GM23338 (cell line): Measurements from ENCODE around the gene CDC34. TPM values are rescaled to one million over a fixed set of nuclear protein-coding genes. Genes with fewer than 3 reads are reported as not detected.
A peak's percentile ranks its signal among the peaks of the same experiment; 100 is the strongest.

Experiments used
- ATAC-seq: fragments of 200-7000 bp; cut with Tn5 transposase; 3 replicates; pipeline ENCODE4 v1.9.1; 2020
- DNase-seq: peaks from one replicate; pipeline ENCODE4 v3.0.0-alpha.2; 2015; ENCODE audit warnings: low spot score
- H2AFZ ChIP-seq: fragments of 200-600 bp; sonication (generic); 2 replicates; pipeline ENCODE4 v1.8.0; 2016; ENCODE audit warnings: antibody characterized with exemption, mild to moderate bottlenecking, moderate library complexity
- H3F3A ChIP-seq: fragments of 200-600 bp; sonication (generic); replicated peaks from 2 replicates; pipeline ENCODE4 v1.8.0; 2017; ENCODE audit warnings: antibody characterized with exemption, mixed run types, low read depth
- H3K27ac ChIP-seq: fragments of 200-600 bp; sonication (generic); 2 replicates; pipeline ENCODE4 v1.6.1; 2016; ENCODE audit warnings: low read depth
- H3K27me3 ChIP-seq: fragments of 200-600 bp; sonication (generic); 2 replicates; pipeline ENCODE4 v1.8.0; 2016; ENCODE audit warnings: mild to moderate bottlenecking, mixed run types, moderate library complexity; ENCODE audit not compliant: insufficient read depth
- H3K36me3 ChIP-seq: fragments of 200-600 bp; sonication (generic); 2 replicates; pipeline ENCODE4 v1.8.0; 2016; ENCODE audit warnings: mild to moderate bottlenecking; ENCODE audit not compliant: insufficient read depth
- H3K4me1 ChIP-seq: fragments of 200-600 bp; sonication (generic); 2 replicates; pipeline ENCODE4 v1.8.0; 2016; ENCODE audit warnings: mild to moderate bottlenecking, moderate library complexity; ENCODE audit not compliant: insufficient read depth
- H3K4me2 ChIP-seq: fragments of 200-600 bp; sonication (generic); 2 replicates; pipeline ENCODE4 v1.7.1; 2017; ENCODE audit warnings: mixed run types
- H3K4me3 ChIP-seq: fragments of 200-600 bp; sonication (generic); 2 replicates; pipeline ENCODE4 v1.6.1; 2016; ENCODE audit warnings: mixed run types
- H3K79me2 ChIP-seq: fragments of 200-600 bp; sonication (generic); replicated peaks from 2 replicates; pipeline ENCODE4 v1.8.0; 2017; ENCODE audit warnings: mild to moderate bottlenecking; ENCODE audit not compliant: insufficient read depth
- H3K9me2 ChIP-seq: fragments of 200-600 bp; sonication (generic); 2 replicates; pipeline ENCODE4 v1.8.0; 2017; ENCODE audit not compliant: insufficient read depth
- H4K20me1 ChIP-seq: fragments of 200-600 bp; sonication (generic); replicated peaks from 2 replicates; pipeline ENCODE4 v1.8.0; 2017; ENCODE audit warnings: mild to moderate bottlenecking; ENCODE audit not compliant: insufficient read depth
- H3K27ac Mint-ChIP-seq: 2 replicates; pipeline ENCODE4 v1.8.0; 2020; ENCODE audit warnings: inconsistent platforms, mild to moderate bottlenecking, moderate library complexity, mixed read lengths
- H3K27me3 Mint-ChIP-seq: 3 replicates; pipeline ENCODE4 v1.8.0; 2022; ENCODE audit warnings: low read depth, mild to moderate bottlenecking, moderate library complexity, mixed read lengths, inconsistent platforms; ENCODE audit not compliant: insufficient read depth, poor library complexity
- H3K36me3 Mint-ChIP-seq: 3 replicates; pipeline ENCODE4 v1.8.0; 2021; ENCODE audit warnings: low read depth, mild to moderate bottlenecking, inconsistent platforms, moderate library complexity, mixed read lengths
- H3K4me1 Mint-ChIP-seq: 3 replicates; pipeline ENCODE4 v1.8.0; 2020; ENCODE audit warnings: mild to moderate bottlenecking, inconsistent platforms, mixed read lengths
- H3K4me3 Mint-ChIP-seq: 3 replicates; pipeline ENCODE4 v1.8.0; 2021; ENCODE audit warnings: moderate library complexity, mild to moderate bottlenecking, inconsistent platforms, mixed read lengths
- H3K9me3 Mint-ChIP-seq: 3 replicates; pipeline ENCODE4 v1.8.0; 2020; ENCODE audit warnings: moderate library complexity, mild to moderate bottlenecking, inconsistent platforms, mixed read lengths
- CREB1 ChIP-seq: fragments of 250-450 bp; sonication (Bioruptor Pico); IDR thresholded peaks from 2 replicates; pipeline ENCODE4 v1.5.0; 2020; ENCODE audit warnings: low read depth, mild to moderate bottlenecking, moderate library complexity
- EZH2 ChIP-seq: fragments of 200-600 bp; sonication (generic); IDR thresholded peaks from one replicate; pipeline ENCODE4 v1.8.0; 2017; ENCODE audit warnings: antibody characterized with exemption, mild to moderate bottlenecking, low read depth; ENCODE audit not compliant: unreplicated experiment
- EZH2phosphoT487 ChIP-seq: fragments of 200-600 bp; sonication (generic); IDR thresholded peaks from one replicate; pipeline ENCODE4 v1.8.1; 2018; ENCODE audit warnings: antibody characterized with exemption; ENCODE audit not compliant: unreplicated experiment
- STAT1 ChIP-seq: IDR thresholded peaks from one replicate; pipeline ENCODE4 v1.6.1; 2016; ENCODE audit warnings: antibody characterized with exemption; ENCODE audit not compliant: unreplicated experiment
- ZNF331 ChIP-seq: fragments of 250-450 bp; sonication (Bioruptor Pico); IDR thresholded peaks from 2 replicates; pipeline ENCODE4 v1.5.0; 2020; ENCODE audit warnings: low read depth, mild to moderate bottlenecking, moderate library complexity
- polyA plus RNA-seq: library from polyadenylated mRNA; unstranded; fragments of >200 nt; fragmentation: Nextera tagmentation; extraction: Ambion mirVana; gene quantifications from 2 replicates; pipeline ENCODE4 v1.2.1, GENCODE V29; 2016
- total RNA-seq: library from RNA; depleted of rRNA; stranded (reverse); fragments of >200 nt; shearing (Covaris generic); gene quantifications from 2 replicates; pipeline ENCODE4 v1.2.3, GENCODE V29; 2014
- TF ChIP-seq, protein P1 (sequence below): IDR thresholded peaks from one replicate; pipeline ENCODE4 v1.6.1; 2018; ENCODE audit warnings: antibody characterized with exemption; ENCODE audit not compliant: unreplicated experiment
- TF ChIP-seq, protein P2 (sequence below): IDR thresholded peaks from 2 replicates; pipeline ENCODE4 v1.6.1; 2016; ENCODE audit warnings: antibody characterized with exemption
- TF ChIP-seq, protein P3 (sequence below), 2 experiments: fragments of 200-600 bp in 1 of 2; sonication (generic) in 1 of 2; conservative IDR thresholded peaks; 2 replicates each; pipeline versions ENCODE4 v1.5.1 to v1.6.1; 2016 to 2017; ENCODE audit warnings: antibody characterized with exemption in 2 of 2, low read depth in 2 of 2, mild to moderate bottlenecking in 2 of 2, moderate library complexity in 1 of 2

Gene CDC34
- total and polyA plus RNA-seq, 2 experiments from 2014 or later, result 114 to 148 TPM

DNA sequence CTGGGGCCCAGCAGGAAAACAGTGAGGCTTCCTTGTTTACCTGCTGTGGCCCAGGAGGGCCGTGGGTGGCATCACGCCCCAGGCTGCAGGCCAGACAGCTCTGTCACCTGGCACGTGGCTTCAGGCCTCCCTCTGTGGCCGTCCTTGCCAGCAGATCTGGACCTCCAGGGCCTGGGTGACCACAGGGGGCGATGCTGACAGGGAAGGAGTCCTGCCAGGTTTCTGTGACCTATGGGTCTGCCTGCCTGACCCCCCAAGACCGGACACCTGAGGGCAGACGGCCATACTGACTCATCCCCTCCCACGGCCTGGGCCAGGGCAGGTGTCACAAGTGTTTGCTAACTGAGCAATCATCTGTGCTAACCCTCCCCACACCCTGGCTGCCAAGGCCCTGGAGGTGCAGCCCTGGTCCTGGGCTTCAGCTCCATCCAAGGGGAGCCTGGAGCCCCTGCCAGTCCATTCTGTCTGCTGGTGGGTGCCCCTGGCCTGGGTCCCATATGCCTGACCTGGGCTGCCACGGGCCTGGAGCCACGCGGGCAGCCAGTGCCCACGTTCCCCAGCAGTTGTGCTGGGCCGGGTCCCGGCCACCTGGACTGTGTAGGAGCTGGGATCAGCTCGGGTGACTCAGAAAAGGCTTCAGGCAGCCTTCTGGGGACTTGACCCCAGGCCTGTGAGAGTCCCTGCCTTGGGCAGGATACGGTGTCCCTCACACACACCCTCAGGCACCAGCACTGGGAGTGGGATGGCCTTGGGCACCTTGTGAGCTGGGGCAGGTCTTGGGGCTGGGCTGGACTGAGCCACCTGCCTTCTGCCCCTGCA, 3.7 kb downstream of the CDC34 start:
- Mint-ChIP-seq H3K36me3 (peaks cover 21% of the 10 kb centered on the region), H3K4me3 (no peak overlapping the region), H3K27ac (no peak overlapping the region), H3K4me1 (peaks cover 3% of the 10 kb centered on the region), H3K9me3 (peaks cover 2% of the 10 kb centered on the region; the same call in 1 of the 3 replicates), H3K27me3 (peaks cover 10% of the 10 kb centered on the region)
- Histone ChIP-seq H2AFZ (no peak overlapping the region), H3K27ac (no peak overlapping the region), H3K79me2 (peaks cover 25% of the 10 kb centered on the region), H3K4me1 (no peaks in the 10 kb centered on the region; the same call in 1 of the 2 replicates), H3K4me2 (no peak overlapping the region), H3K36me3 (no peaks in the 10 kb centered on the region; the same call in 1 of the 2 replicates), H3F3A (peaks cover 10% of the 10 kb centered on the region), H3K27me3 (no peaks in the 10 kb centered on the region), H4K20me1 (peaks cover 17% of the 10 kb centered on the region), H3K9me2 (no peaks in the 10 kb centered on the region), H3K4me3 (no peak overlapping the region)
- TF ChIP-seq, protein P1, sequence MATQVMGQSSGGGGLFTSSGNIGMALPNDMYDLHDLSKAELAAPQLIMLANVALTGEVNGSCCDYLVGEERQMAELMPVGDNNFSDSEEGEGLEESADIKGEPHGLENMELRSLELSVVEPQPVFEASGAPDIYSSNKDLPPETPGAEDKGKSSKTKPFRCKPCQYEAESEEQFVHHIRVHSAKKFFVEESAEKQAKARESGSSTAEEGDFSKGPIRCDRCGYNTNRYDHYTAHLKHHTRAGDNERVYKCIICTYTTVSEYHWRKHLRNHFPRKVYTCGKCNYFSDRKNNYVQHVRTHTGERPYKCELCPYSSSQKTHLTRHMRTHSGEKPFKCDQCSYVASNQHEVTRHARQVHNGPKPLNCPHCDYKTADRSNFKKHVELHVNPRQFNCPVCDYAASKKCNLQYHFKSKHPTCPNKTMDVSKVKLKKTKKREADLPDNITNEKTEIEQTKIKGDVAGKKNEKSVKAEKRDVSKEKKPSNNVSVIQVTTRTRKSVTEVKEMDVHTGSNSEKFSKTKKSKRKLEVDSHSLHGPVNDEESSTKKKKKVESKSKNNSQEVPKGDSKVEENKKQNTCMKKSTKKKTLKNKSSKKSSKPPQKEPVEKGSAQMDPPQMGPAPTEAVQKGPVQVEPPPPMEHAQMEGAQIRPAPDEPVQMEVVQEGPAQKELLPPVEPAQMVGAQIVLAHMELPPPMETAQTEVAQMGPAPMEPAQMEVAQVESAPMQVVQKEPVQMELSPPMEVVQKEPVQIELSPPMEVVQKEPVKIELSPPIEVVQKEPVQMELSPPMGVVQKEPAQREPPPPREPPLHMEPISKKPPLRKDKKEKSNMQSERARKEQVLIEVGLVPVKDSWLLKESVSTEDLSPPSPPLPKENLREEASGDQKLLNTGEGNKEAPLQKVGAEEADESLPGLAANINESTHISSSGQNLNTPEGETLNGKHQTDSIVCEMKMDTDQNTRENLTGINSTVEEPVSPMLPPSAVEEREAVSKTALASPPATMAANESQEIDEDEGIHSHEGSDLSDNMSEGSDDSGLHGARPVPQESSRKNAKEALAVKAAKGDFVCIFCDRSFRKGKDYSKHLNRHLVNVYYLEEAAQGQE, result no peak
- TF ChIP-seq STAT1 (no peak), CREB1 (CRISPR knock-in tag) (no peak), ZNF331 (CRISPR knock-in tag) (no peak), EZH2 (no peak), EZH2phosphoT487 (no peak)
- TF ChIP-seq, protein P2, sequence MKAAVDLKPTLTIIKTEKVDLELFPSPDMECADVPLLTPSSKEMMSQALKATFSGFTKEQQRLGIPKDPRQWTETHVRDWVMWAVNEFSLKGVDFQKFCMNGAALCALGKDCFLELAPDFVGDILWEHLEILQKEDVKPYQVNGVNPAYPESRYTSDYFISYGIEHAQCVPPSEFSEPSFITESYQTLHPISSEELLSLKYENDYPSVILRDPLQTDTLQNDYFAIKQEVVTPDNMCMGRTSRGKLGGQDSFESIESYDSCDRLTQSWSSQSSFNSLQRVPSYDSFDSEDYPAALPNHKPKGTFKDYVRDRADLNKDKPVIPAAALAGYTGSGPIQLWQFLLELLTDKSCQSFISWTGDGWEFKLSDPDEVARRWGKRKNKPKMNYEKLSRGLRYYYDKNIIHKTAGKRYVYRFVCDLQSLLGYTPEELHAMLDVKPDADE, result no peak
- TF ChIP-seq, protein P3, sequence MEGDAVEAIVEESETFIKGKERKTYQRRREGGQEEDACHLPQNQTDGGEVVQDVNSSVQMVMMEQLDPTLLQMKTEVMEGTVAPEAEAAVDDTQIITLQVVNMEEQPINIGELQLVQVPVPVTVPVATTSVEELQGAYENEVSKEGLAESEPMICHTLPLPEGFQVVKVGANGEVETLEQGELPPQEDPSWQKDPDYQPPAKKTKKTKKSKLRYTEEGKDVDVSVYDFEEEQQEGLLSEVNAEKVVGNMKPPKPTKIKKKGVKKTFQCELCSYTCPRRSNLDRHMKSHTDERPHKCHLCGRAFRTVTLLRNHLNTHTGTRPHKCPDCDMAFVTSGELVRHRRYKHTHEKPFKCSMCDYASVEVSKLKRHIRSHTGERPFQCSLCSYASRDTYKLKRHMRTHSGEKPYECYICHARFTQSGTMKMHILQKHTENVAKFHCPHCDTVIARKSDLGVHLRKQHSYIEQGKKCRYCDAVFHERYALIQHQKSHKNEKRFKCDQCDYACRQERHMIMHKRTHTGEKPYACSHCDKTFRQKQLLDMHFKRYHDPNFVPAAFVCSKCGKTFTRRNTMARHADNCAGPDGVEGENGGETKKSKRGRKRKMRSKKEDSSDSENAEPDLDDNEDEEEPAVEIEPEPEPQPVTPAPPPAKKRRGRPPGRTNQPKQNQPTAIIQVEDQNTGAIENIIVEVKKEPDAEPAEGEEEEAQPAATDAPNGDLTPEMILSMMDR (conservative IDR thresholded peaks at IDR 0.05; ENCODE audit: low read depth in 2 of 2), result 0 out of 4 replicates have a peak, but pooled peaks of 1 of the 2 experiments have one; percentile 6
- ATAC-seq (no peak), DNase-seq (no peak)
